GM23338 (cell line): ENCODE results near the gene MUC22.

Experiments used
- CTCF ChIP-seq, 2 experiments: fragments of 200-600 bp in 1 of 2; sonication (generic) in 1 of 2; conservative IDR thresholded peaks; 2 replicates each; pipeline versions ENCODE4 v1.5.1 to v1.6.1; 2016 to 2017; ENCODE audit warnings: antibody characterized with exemption in 2 of 2, low read depth in 2 of 2, mild to moderate bottlenecking in 2 of 2, moderate library complexity in 1 of 2
- ETS1 ChIP-seq: IDR thresholded peaks from 2 replicates; pipeline ENCODE4 v1.6.1; 2016; ENCODE audit warnings: antibody characterized with exemption
- EZH2 ChIP-seq: fragments of 200-600 bp; sonication (generic); IDR thresholded peaks from one replicate; pipeline ENCODE4 v1.8.0; 2017; ENCODE audit warnings: antibody characterized with exemption, mild to moderate bottlenecking, low read depth; ENCODE audit not compliant: unreplicated experiment
- EZH2phosphoT487 ChIP-seq: fragments of 200-600 bp; sonication (generic); IDR thresholded peaks from one replicate; pipeline ENCODE4 v1.8.1; 2018; ENCODE audit warnings: antibody characterized with exemption; ENCODE audit not compliant: unreplicated experiment
- JUNB ChIP-seq: IDR thresholded peaks from one replicate; pipeline ENCODE4 v1.6.1; 2016; ENCODE audit warnings: antibody characterized with exemption; ENCODE audit not compliant: unreplicated experiment
- NANOG ChIP-seq: IDR thresholded peaks from 2 replicates; pipeline ENCODE4 v1.6.1; 2016; ENCODE audit warnings: antibody characterized with exemption, borderline replicate concordance
- POLR2AphosphoS5 ChIP-seq: IDR thresholded peaks from 2 replicates; pipeline ENCODE4 v1.6.1; 2016; ENCODE audit warnings: antibody characterized with exemption, low read depth
- REST ChIP-seq: IDR thresholded peaks from one replicate; pipeline ENCODE4 v1.6.1; 2018; ENCODE audit warnings: antibody characterized with exemption; ENCODE audit not compliant: unreplicated experiment
- STAT1 ChIP-seq: IDR thresholded peaks from one replicate; pipeline ENCODE4 v1.6.1; 2016; ENCODE audit warnings: antibody characterized with exemption; ENCODE audit not compliant: unreplicated experiment
- ZNF114 ChIP-seq: fragments of 250-450 bp; sonication (Bioruptor Pico); IDR thresholded peaks from 2 replicates; pipeline ENCODE4 v1.5.0; 2020; ENCODE audit warnings: mild to moderate bottlenecking, moderate library complexity
- ZNF462 ChIP-seq: fragments of 250-450 bp; sonication (Bioruptor Pico); IDR thresholded peaks from 2 replicates; pipeline ENCODE4 v1.5.0; 2020; ENCODE audit warnings: mild to moderate bottlenecking, moderate library complexity

GRCh38 chr6:31060145-31060544, 49.9 kb downstream of the MUC22 start:
- no peak for TF ChIP-seq CTCF (conservative IDR thresholded peaks at IDR 0.05; ENCODE audit: low read depth in 2 of 2)
- TF ChIP-seq POLR2AphosphoS5, result no peak
- no peak for TF ChIP-seq EZH2
- no peak for TF ChIP-seq EZH2phosphoT487
- no peak for TF ChIP-seq REST
- TF ChIP-seq ZNF462 (CRISPR knock-in tag), result no peak
- TF ChIP-seq JUNB, result no peak
- no peak for TF ChIP-seq ETS1
- TF ChIP-seq ZNF114, result no peak
- no peak for TF ChIP-seq STAT1
- TF ChIP-seq NANOG, result no peak
